OCI-LY1 (cell line): Measurements from ENCODE around the gene KLHL29.

ENCODE experiments used
- H2AFZ ChIP-seq: fragments of 200-600 bp; sonication (generic), shearing (Covaris generic); 2 replicates; pipeline ENCODE4 v1.6.0; 2014; ENCODE audit warnings: antibody characterized with exemption, mild to moderate bottlenecking, low read length
- H3F3A ChIP-seq: fragments of 200-600 bp; sonication (generic), shearing (Covaris generic); 2 replicates; pipeline ENCODE4 v1.6.0; 2014; ENCODE audit warnings: mild to moderate bottlenecking, antibody characterized with exemption, low read length, moderate library complexity; ENCODE audit not compliant: insufficient read depth
- H3K27ac ChIP-seq: fragments of 200-600 bp; sonication (generic); 2 replicates; pipeline ENCODE4 v1.5.1; 2014; ENCODE audit warnings: low read length, mixed run types, mild to moderate bottlenecking, low read depth; ENCODE audit not compliant: poor library complexity, severe bottlenecking
- H3K27me3 ChIP-seq: fragments of 200-600 bp; sonication (generic); 2 replicates; pipeline ENCODE4 v1.6.0; 2014; ENCODE audit warnings: antibody characterized with exemption, mild to moderate bottlenecking, low read length, moderate library complexity; ENCODE audit not compliant: insufficient read depth
- H3K36me3 ChIP-seq: fragments of 200-600 bp; sonication (generic); 2 replicates; pipeline ENCODE4 v1.6.1; 2014; ENCODE audit warnings: mild to moderate bottlenecking, antibody characterized with exemption, low read length, moderate library complexity, mixed read lengths; ENCODE audit not compliant: insufficient read depth
- H3K4me1 ChIP-seq: fragments of 200-600 bp; sonication (generic); 2 replicates; pipeline ENCODE4 v1.5.1; 2014; ENCODE audit warnings: mild to moderate bottlenecking, low read length, moderate library complexity; ENCODE audit not compliant: insufficient read depth, severe bottlenecking
- H3K4me2 ChIP-seq: fragments of 200-600 bp; sonication (generic), shearing (Covaris generic); 2 replicates; pipeline ENCODE4 v1.6.1; 2014; ENCODE audit warnings: low read length
- H3K4me3 ChIP-seq: fragments of 200-600 bp; sonication (generic); 2 replicates; pipeline ENCODE4 v1.5.1; 2014; ENCODE audit warnings: low read length, low read depth, mild to moderate bottlenecking, mixed read lengths; ENCODE audit not compliant: poor library complexity, severe bottlenecking
- H3K79me2 ChIP-seq: fragments of 200-600 bp; shearing (Covaris generic); 2 replicates; pipeline ENCODE4 v1.6.1; 2016; ENCODE audit warnings: mixed run types, low read length, mixed read lengths; ENCODE audit not compliant: insufficient read depth
- H3K9ac ChIP-seq: fragments of 200-600 bp; sonication (generic), shearing (Covaris generic); 2 replicates; pipeline ENCODE4 v1.6.1; 2014; ENCODE audit warnings: mild to moderate bottlenecking, low read length, mixed read lengths
- H3K9me2 ChIP-seq: fragments of 200-600 bp; sonication (generic), shearing (Covaris generic); 2 replicates; pipeline ENCODE4 v1.6.1; 2014; ENCODE audit warnings: low read depth, mild to moderate bottlenecking, low read length, mixed read lengths
- H3K9me3 ChIP-seq: fragments of 200-600 bp; shearing (Covaris generic); 2 replicates; pipeline ENCODE4 v1.6.1; 2014; ENCODE audit warnings: low read length, mixed read lengths
- H4K20me1 ChIP-seq: fragments of 200-600 bp; sonication (generic), shearing (Covaris generic); 2 replicates; pipeline ENCODE4 v1.6.0; 2016; ENCODE audit warnings: mild to moderate bottlenecking, low read length; ENCODE audit not compliant: insufficient read depth
- EZH2 ChIP-seq: fragments of 200-600 bp; sonication (generic), shearing (Covaris generic); IDR thresholded peaks from 2 replicates; pipeline ENCODE4 v1.8.0; 2017; ENCODE audit warnings: borderline replicate concordance, mixed run types, mild to moderate bottlenecking, antibody characterized with exemption, low read length, moderate library complexity, mixed read lengths
- TF ChIP-seq, protein P1 (sequence below): fragments of 200-600 bp; sonication (generic), shearing (Covaris generic); IDR thresholded peaks from 2 replicates; pipeline ENCODE4 v1.5.1; 2017; ENCODE audit warnings: mild to moderate bottlenecking, antibody characterized with exemption, low read length, moderate library complexity, mixed read lengths

The KLHL29 gene

DNA sequence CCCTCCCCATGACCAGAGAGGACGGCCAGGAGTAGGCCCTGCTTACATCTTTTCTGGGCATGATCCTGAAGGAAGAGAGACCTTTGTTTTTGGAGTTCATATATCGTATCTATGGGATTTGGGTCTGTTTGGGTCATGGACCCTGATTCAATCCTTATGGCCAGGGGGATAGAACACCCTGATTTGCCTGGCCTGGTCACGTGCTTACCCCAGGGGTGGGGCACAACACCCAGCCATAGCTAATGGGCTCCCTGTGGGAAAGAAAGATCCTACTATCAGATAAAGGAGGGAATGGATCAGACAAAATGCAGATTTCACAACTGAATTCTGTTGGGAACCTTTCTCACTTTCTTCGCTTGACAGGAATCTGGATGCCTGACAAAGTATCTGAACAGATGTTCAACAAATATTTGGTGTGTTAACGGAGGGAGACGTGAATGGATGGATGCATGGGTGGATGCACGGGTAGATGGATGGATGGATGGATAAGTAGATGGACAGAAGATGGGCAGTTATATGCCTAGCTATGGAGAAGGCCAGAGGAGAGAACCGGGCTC lies 155.9 kb downstream of the KLHL29 start:
- Histone ChIP-seq H3K9ac (no peak overlapping the region), H3K27me3 (0 out of 2 replicates have a peak, but pooled peaks cover 9% of the 10 kb centered on the region), H3K4me3 (no peak overlapping the region), H3K9me2 (no peaks in the 10 kb centered on the region), H3K36me3 (no peaks in the 10 kb centered on the region), H3K79me2 (no peaks in the 10 kb centered on the region), H3K9me3 (no peaks in the 10 kb centered on the region), H4K20me1 (no peaks in the 10 kb centered on the region), H3K4me2 (no peak overlapping the region), H2AFZ (no peak overlapping the region), H3K4me1 (no peaks in the 10 kb centered on the region), H3F3A (0 out of 2 replicates have a peak, but pooled peaks cover 2% of the 10 kb centered on the region), H3K27ac (no peak overlapping the region)
- no peak for TF ChIP-seq EZH2
- TF ChIP-seq, protein P1, sequence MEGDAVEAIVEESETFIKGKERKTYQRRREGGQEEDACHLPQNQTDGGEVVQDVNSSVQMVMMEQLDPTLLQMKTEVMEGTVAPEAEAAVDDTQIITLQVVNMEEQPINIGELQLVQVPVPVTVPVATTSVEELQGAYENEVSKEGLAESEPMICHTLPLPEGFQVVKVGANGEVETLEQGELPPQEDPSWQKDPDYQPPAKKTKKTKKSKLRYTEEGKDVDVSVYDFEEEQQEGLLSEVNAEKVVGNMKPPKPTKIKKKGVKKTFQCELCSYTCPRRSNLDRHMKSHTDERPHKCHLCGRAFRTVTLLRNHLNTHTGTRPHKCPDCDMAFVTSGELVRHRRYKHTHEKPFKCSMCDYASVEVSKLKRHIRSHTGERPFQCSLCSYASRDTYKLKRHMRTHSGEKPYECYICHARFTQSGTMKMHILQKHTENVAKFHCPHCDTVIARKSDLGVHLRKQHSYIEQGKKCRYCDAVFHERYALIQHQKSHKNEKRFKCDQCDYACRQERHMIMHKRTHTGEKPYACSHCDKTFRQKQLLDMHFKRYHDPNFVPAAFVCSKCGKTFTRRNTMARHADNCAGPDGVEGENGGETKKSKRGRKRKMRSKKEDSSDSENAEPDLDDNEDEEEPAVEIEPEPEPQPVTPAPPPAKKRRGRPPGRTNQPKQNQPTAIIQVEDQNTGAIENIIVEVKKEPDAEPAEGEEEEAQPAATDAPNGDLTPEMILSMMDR, result no peak

DNA sequence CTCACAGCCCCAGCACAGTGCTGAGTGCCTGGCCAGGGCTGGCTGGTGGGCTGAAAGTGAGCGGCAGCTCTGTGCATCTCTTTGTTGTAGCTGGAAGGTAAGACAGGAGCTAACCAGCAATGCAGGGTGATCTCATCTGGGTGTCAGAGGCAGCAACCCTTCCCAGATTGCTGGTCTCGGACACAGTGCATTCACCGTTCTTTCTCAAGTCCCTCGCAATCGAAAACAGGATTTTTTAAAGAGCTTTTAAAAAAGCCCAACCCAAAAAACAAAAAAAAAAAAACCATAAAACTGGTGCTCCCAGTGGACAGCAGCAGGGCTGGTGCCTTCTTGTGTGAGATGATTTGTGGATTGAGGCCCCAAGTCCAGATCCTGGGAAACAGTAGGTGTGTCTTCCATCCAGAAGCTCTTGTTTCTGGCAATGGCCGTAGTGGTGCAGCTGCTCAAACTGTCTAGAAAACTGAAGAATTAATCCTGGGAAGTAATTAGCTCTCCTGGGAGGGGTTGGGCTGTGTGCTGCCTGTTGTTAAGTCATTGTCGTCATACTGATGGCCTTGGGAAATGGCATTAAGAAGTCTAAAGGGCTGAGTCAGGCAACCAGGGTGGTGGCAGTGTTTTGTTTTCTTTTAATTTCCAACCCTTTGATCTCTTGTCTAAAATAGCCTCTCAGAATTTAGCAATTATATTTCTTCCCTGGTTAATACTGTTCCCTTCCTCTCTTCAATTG lies 156.7 kb downstream of the KLHL29 start:
- Histone ChIP-seq H3K9me2 (no peaks in the 10 kb centered on the region), H3K9me3 (no peaks in the 10 kb centered on the region), H4K20me1 (no peaks in the 10 kb centered on the region), H3K4me2 (no peak overlapping the region), H3K79me2 (no peaks in the 10 kb centered on the region), H3K9ac (no peak overlapping the region), H3K4me3 (no peak overlapping the region), H3K36me3 (no peaks in the 10 kb centered on the region), H3K27me3 (0 out of 2 replicates have a peak, but pooled peaks cover 9% of the 10 kb centered on the region), H3F3A (0 out of 2 replicates have a peak, but pooled peaks cover 2% of the 10 kb centered on the region), H2AFZ (no peak overlapping the region), H3K4me1 (no peaks in the 10 kb centered on the region), H3K27ac (no peak overlapping the region)
- TF ChIP-seq, protein P1, result no peak
- TF ChIP-seq EZH2, result no peak

DNA sequence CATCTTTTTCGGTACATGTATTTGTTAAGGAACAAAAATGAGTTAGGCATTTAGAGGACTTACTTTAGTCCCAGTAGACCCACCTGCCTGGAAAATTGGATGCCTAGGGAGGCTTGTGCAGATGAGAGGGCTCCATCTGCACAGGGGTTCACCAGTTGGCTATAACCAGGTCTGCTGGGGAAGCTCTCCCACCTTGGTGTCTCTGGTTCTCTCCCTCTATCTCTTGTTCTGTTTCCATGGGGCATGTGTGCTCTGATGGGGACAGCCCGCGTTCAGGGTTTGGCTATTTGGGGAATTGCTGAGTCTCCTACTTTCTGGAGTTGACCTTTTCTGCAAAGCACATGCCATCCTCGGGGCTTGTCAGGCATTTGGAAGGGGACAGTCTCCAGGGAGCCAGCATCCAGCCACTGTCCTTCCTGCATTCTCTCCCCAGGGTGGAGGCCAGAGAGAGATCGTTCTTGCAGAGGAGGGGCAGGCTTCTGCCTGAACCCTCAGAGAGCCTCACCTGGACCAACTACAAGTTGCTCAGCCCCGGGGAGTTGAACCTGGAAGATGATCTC lies 157.3 kb downstream of the KLHL29 start:
- Histone ChIP-seq H2AFZ (no peak overlapping the region), H3K27me3 (0 out of 2 replicates have a peak, but pooled peaks cover 9% of the 10 kb centered on the region), H3K9me3 (no peaks in the 10 kb centered on the region), H3K9me2 (no peaks in the 10 kb centered on the region), H3K4me2 (no peak overlapping the region), H3K27ac (no peak overlapping the region), H3K79me2 (no peaks in the 10 kb centered on the region), H4K20me1 (no peaks in the 10 kb centered on the region), H3K9ac (no peak overlapping the region), H3K4me3 (no peak overlapping the region), H3K4me1 (no peaks in the 10 kb centered on the region), H3K36me3 (no peaks in the 10 kb centered on the region), H3F3A (0 out of 2 replicates have a peak, but pooled peaks cover 2% of the 10 kb centered on the region)
- TF ChIP-seq, protein P1, result no peak
- TF ChIP-seq EZH2, result no peak
